Measurements from ENCODE around the gene NOC3L.
A peak's percentile ranks its signal among the peaks of the same experiment; 100 is the strongest.

NOC3L gene

GRCh38 chr10:94362360-94363250 is at the start of gene NOC3L:
TSS of gene NOC3L (minus strand) at chr10:94362939. CDS start at chr10:94362838, 101 bp downstream.
- peak; percentile 93 for DNase-seq (ENCODE audit: low spot score)
- ChIA-PET CTCF (interaction anchor here (0.6 to 0.9 kb wide), 8 partner anchors 13 to 163 kb away, joined by 3 to 6 read pairs (median 3); partner anchors contain the start of gene TBC1D12), POLR2A (ENCODE audit: low non-redundant PET) (no interaction called here)
- peak; percentile 82 for TF ChIP-seq CTCF (conservative IDR thresholded peaks at IDR 0.05; ENCODE audit: low read depth)
- peak within 1 kb of the TSS; percentile 78 for H3K27ac ChIP-seq

- H3K27ac ChIP-seq = no peak overlapping the region
- DNase-seq (ENCODE audit: low spot score) = no peak
- ChIA-PET CTCF (no interaction called here), POLR2A (ENCODE audit: low non-redundant PET) (no interaction called here)
- TF ChIP-seq CTCF (conservative IDR thresholded peaks at IDR 0.05; ENCODE audit: low read depth) = no peak
Observed at GRCh38 chr10:94412449-94412848, 49.7 kb upstream of the NOC3L start.

- H3K27ac ChIP-seq = no peak overlapping the region
- no peak for DNase-seq (ENCODE audit: low spot score)
- POLR2A ChIA-PET (ENCODE audit: low non-redundant PET) = interaction anchor here (0.6 kb wide), 1 partner anchor 843 kb away, joined by 3 read pairs; no protein-coding TSS in a partner anchor
- no peak for TF ChIP-seq CTCF (conservative IDR thresholded peaks at IDR 0.05; ENCODE audit: low read depth)
- CTCF ChIA-PET = no interaction called here
Observed at GRCh38 chr10:94411304-94411703, 48.6 kb upstream of the NOC3L start.

- no peak for TF ChIP-seq CTCF (conservative IDR thresholded peaks at IDR 0.05; ENCODE audit: low read depth)
- no peak for DNase-seq (ENCODE audit: low spot score)
- ChIA-PET POLR2A (ENCODE audit: low non-redundant PET) (no interaction called here), CTCF (interaction anchor here (0.7 to 1.5 kb wide), 5 partner anchors 34 to 1038 kb away, joined by 3 to 9 read pairs (median 5); no protein-coding TSS in a partner anchor)
- no peak overlapping the region for H3K27ac ChIP-seq
Observed at GRCh38 chr10:94409021-94409657, 46.4 kb upstream of the NOC3L start.

GRCh38 chr10:94407668-94408067 is 44.9 kb upstream of the NOC3L start:
- ChIA-PET POLR2A (ENCODE audit: low non-redundant PET) (no interaction called here), CTCF (interaction anchor here (0.7 kb wide), 1 partner anchor 36 kb away, joined by 3 read pairs; no protein-coding TSS in a partner anchor)
- H3K27ac ChIP-seq = no peak overlapping the region
- DNase-seq (ENCODE audit: low spot score) = no peak
- no peak for TF ChIP-seq CTCF (conservative IDR thresholded peaks at IDR 0.05; ENCODE audit: low read depth)

GRCh38 chr10:94405406-94405805 is 42.7 kb upstream of the NOC3L start:
- POLR2A ChIA-PET (ENCODE audit: low non-redundant PET) = no interaction called here
- CTCF ChIA-PET = interaction anchor here (0.7 to 1.0 kb wide), 3 partner anchors 36 to 1578 kb away, joined by 3 to 6 read pairs (median 5); no protein-coding TSS in a partner anchor
- TF ChIP-seq CTCF (conservative IDR thresholded peaks at IDR 0.05; ENCODE audit: low read depth) = no peak
- no peak for DNase-seq (ENCODE audit: low spot score)
- H3K27ac ChIP-seq = no peak overlapping the region
